Measurements from ENCODE around the gene PRR23A. TPM values are rescaled to one million over a fixed set of nuclear protein-coding genes. Genes with fewer than 3 reads are reported as not detected.

PRR23A gene
- total and polyA plus RNA-seq, 2 of the 4 experiments (the other 2 are of a cell fraction), result not detected

DNA sequence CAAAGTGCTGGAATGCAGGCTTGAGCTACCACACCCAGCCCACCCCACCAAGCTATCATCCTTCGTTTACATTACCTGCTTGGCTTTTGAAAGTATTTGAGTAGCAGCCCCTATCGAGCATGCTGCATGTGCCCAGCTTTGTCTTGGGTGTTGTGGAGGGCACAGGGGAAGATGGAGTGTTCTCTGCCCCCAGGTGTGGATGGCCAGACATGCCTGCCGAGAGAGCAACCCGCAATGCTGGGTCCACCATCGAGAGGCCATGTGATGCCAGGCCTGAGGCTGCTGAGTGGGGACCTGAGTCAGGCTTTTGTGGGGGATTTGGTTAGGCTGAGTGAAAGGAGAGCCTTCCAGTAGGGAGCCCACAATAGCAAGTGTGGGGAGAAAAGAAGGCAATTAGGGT lies 33.1 kb downstream of the PRR23A start:
- Histone ChIP-seq H4K8ac (ENCODE audit: low read depth in 2 of 2, low read length in 2 of 2) (no peak overlapping the region), H2AK9ac (replicated peaks; ENCODE audit: low read depth, low read length, poor library complexity) (no peak overlapping the region), H3K27me3 (ENCODE audit: control insufficient read depth, insufficient read depth, low read length) (peaks cover 3% of the 10 kb centered on the region), H3K27ac (ENCODE audit: insufficient read depth, low read length) (no peak overlapping the region), H3K56ac (ENCODE audit: extremely low read depth, insufficient read depth, low read length) (no peak overlapping the region), H3K14ac (replicated peaks; ENCODE audit: low read depth, low read length) (no peak overlapping the region), H2BK15ac (ENCODE audit: low read depth, low read length) (no peak overlapping the region), H3K4me2 (ENCODE audit: low read depth, low read length) (no peak overlapping the region), H3K4me3 (ENCODE audit: insufficient read depth, low read depth, low read length) (no peak overlapping the region), H3K9ac (ENCODE audit: low read depth, low read length) (no peak overlapping the region), H3K4ac (ENCODE audit: low read depth, low read length) (no peak overlapping the region), H3K79me1 (ENCODE audit: low read depth in 1 of 2, low read length in 2 of 2) (no peaks in the 10 kb centered on the region), H3K18ac (ENCODE audit: low read depth, low read length) (no peak overlapping the region), H3K23ac (ENCODE audit: low read depth, low read length) (no peak overlapping the region), H2AFZ (replicated peaks; ENCODE audit: low read length, poor library complexity) (no peak overlapping the region), H2BK5ac (ENCODE audit: low read depth, low read length, poor library complexity, severe bottlenecking) (no peak overlapping the region), H4K91ac (ENCODE audit: insufficient read depth, low read depth, low read length) (no peak overlapping the region), H4K20me1 (ENCODE audit: insufficient read depth, low read length) (no peaks in the 10 kb centered on the region), H2BK120ac (ENCODE audit: low read depth, low read length) (no peak overlapping the region), H2BK20ac (ENCODE audit: low read depth, low read length) (no peak overlapping the region), H3K4me1 (ENCODE audit: control insufficient read depth, insufficient read depth, low read length) (no peaks in the 10 kb centered on the region), H2AK5ac (ENCODE audit: low read depth, low read length) (no peak overlapping the region), H4K5ac (ENCODE audit: low read depth, low read length) (no peak overlapping the region), H3K9me1 (ENCODE audit: insufficient read depth, low read length) (no peaks in the 10 kb centered on the region), H3K36me3 (ENCODE audit: control insufficient read depth, insufficient read depth, low read length) (no peaks in the 10 kb centered on the region), H3K9me3 (ENCODE audit: control insufficient read depth, insufficient read depth, low read length) (no peaks in the 10 kb centered on the region)
- no CpG with 5 or more reads among the region's 5 CpGs for WGBS, 2 experiments (ENCODE audit: extremely low coverage in 2 of 2, insufficient read length in 1 of 2)
- dilution Hi-C loops (cut with HindIII; ENCODE audit: low sequenced_read_pairs, unreplicated experiment) (no loop called here), intact Hi-C loops (cut with micrococcal nuclease) (no loop called here), in situ Hi-C loops (cut with MboI; ENCODE audit: low sequenced_read_pairs) (no loop called here)
- no TSS peak for BruUV-seq (replicated peaks)
- no peak for ATAC-seq (ENCODE audit: low read depth)
- TF ChIP-seq RFX5 (IDR thresholded peaks at IDR 0.05; ENCODE audit: low read depth, low read length) (no peak), NFE2L2 (IDR thresholded peaks at IDR 0.05; ENCODE audit: low read depth, low read length) (no peak), CEBPB (IDR thresholded peaks at IDR 0.05; ENCODE audit: low read depth, low read length) (no peak), RAD21 (IDR thresholded peaks at IDR 0.05; ENCODE audit: low read length) (no peak), SMC3 (IDR thresholded peaks at IDR 0.05; ENCODE audit: low read depth, low read length) (no peak), MAZ (IDR thresholded peaks at IDR 0.05; ENCODE audit: borderline replicate concordance, low read depth, low read length) (no peak), FOS (IDR thresholded peaks at IDR 0.05; ENCODE audit: low read depth, low read length) (no peak)
- TF ChIP-seq, protein P1, sequence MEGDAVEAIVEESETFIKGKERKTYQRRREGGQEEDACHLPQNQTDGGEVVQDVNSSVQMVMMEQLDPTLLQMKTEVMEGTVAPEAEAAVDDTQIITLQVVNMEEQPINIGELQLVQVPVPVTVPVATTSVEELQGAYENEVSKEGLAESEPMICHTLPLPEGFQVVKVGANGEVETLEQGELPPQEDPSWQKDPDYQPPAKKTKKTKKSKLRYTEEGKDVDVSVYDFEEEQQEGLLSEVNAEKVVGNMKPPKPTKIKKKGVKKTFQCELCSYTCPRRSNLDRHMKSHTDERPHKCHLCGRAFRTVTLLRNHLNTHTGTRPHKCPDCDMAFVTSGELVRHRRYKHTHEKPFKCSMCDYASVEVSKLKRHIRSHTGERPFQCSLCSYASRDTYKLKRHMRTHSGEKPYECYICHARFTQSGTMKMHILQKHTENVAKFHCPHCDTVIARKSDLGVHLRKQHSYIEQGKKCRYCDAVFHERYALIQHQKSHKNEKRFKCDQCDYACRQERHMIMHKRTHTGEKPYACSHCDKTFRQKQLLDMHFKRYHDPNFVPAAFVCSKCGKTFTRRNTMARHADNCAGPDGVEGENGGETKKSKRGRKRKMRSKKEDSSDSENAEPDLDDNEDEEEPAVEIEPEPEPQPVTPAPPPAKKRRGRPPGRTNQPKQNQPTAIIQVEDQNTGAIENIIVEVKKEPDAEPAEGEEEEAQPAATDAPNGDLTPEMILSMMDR (conservative IDR thresholded peaks at IDR 0.05; ENCODE audit: low read depth, low read length), result no peak
- ChIA-PET CTCF (no interaction called here), POLR2A (ENCODE audit: unreplicated experiment) (no interaction called here)
- DNase-seq, result no peak
